Fibroblast of lung (primary cell): ENCODE data around the gene STARD3NL.

ENCODE experiments used
- CTCF ChIP-seq, 2 donors: IDR thresholded peaks in 1 of 2; conservative IDR thresholded peaks in 1 of 2; 1 replicate in 1 of 2; 2 replicates in 1 of 2; pipeline ENCODE4 v1.5.1; 2011 to 2012; ENCODE audit warnings: low read length in 2 of 2, control low read depth in 1 of 2, inconsistent platforms in 1 of 2, low read depth in 1 of 2, mild to moderate bottlenecking in 1 of 2
- EZH2 ChIP-seq: IDR thresholded peaks from 2 replicates; pipeline ENCODE4 v1.5.1; 2012; ENCODE audit warnings: low read length, control low read depth, mild to moderate bottlenecking; ENCODE audit errors: missing control alignments

GRCh38 chr7:38206071-38206470 lies 28.0 kb downstream of the STARD3NL start:
- TF ChIP-seq CTCF (conservative IDR thresholded peaks at IDR 0.05 in 1 of 2, IDR thresholded peaks at IDR 0.05 in 1 of 2; ENCODE audit: low read depth in 1 of 2, low read length in 2 of 2) = no peak
- TF ChIP-seq EZH2 = no peak
